Skin epidermis (tissue), 12 donors: ENCODE measurements around the gene SPEN.
"Not testable (repeated sequence)": the region's sequence is repeated elsewhere in the genome, so short reads cannot be mapped to it uniquely, and the experiment has no call there.

Experiments
- H3K27ac ChIP-seq, 21 experiments: fragments of 200-600 bp; sonication (generic) in 11 of 21; one replicate each; pipeline ENCODE4 v1.5.0; 2020; ENCODE audit warnings: mild to moderate bottlenecking in 3 of 21, inconsistent platforms in 2 of 21, moderate library complexity in 2 of 21
- H3K4me3 ChIP-seq, 7 experiments: fragments of 200-600 bp; sonication (generic) in 2 of 7; one replicate each; pipeline ENCODE4 v1.5.0; 2020; ENCODE audit warnings: inconsistent platforms in 2 of 7, mild to moderate bottlenecking in 2 of 7, moderate library complexity in 1 of 7

Gene SPEN, protein sequence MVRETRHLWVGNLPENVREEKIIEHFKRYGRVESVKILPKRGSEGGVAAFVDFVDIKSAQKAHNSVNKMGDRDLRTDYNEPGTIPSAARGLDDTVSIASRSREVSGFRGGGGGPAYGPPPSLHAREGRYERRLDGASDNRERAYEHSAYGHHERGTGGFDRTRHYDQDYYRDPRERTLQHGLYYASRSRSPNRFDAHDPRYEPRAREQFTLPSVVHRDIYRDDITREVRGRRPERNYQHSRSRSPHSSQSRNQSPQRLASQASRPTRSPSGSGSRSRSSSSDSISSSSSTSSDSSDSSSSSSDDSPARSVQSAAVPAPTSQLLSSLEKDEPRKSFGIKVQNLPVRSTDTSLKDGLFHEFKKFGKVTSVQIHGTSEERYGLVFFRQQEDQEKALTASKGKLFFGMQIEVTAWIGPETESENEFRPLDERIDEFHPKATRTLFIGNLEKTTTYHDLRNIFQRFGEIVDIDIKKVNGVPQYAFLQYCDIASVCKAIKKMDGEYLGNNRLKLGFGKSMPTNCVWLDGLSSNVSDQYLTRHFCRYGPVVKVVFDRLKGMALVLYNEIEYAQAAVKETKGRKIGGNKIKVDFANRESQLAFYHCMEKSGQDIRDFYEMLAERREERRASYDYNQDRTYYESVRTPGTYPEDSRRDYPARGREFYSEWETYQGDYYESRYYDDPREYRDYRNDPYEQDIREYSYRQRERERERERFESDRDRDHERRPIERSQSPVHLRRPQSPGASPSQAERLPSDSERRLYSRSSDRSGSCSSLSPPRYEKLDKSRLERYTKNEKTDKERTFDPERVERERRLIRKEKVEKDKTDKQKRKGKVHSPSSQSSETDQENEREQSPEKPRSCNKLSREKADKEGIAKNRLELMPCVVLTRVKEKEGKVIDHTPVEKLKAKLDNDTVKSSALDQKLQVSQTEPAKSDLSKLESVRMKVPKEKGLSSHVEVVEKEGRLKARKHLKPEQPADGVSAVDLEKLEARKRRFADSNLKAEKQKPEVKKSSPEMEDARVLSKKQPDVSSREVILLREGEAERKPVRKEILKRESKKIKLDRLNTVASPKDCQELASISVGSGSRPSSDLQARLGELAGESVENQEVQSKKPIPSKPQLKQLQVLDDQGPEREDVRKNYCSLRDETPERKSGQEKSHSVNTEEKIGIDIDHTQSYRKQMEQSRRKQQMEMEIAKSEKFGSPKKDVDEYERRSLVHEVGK (N-terminal part only)

DNA sequence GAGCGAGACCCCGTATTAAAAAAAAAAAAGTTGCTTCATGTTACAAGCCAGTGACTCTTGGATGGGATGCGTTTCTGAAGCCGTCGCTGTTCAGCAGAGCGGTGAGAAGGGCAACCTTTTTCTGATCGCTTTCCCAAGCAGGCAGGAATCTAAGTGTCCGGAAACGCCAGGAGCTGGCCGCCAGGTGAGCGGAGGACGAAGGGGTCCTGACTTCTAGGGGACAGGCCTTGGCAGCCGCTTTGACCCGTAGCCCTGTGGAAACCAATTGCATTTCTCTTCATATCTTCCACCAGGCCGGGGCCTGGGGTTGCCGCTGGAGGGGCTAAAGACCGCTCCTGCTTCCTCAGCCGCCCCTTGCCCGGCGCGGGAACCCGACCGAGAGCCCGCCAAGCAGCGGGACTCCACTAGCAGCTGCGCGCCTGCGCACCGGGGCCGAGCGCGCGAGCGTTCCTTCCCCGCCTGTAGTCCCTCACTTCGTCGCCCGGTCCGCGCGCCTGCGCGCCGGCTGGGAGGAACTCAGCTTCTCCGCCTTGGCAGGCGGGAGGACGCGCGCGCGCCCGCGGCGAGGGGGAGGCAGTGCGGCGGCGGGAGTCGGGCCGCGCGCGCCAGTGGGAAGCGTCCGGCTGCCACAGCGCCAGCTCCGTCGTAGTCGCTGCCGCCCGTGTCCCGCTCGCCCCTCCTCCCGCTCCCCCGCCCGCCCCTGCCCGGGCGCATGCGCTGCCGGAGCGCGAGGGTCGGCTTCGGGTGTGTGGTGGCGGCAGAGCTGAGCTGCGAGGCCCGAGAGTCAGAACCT lies at the start of gene SPEN:
Gene SPEN (plus strand): TSS at position 608 of the 793 bp plus-strand sequence. CDS start 361 bp downstream, outside the sequence.
- peak within 1 kb of the TSS; percentile 83 to 98 (median 93) for H3K27ac ChIP-seq
- peak within 1 kb of the TSS; percentile 55 to 96 (median 72) for H3K4me3 ChIP-seq

DNA sequence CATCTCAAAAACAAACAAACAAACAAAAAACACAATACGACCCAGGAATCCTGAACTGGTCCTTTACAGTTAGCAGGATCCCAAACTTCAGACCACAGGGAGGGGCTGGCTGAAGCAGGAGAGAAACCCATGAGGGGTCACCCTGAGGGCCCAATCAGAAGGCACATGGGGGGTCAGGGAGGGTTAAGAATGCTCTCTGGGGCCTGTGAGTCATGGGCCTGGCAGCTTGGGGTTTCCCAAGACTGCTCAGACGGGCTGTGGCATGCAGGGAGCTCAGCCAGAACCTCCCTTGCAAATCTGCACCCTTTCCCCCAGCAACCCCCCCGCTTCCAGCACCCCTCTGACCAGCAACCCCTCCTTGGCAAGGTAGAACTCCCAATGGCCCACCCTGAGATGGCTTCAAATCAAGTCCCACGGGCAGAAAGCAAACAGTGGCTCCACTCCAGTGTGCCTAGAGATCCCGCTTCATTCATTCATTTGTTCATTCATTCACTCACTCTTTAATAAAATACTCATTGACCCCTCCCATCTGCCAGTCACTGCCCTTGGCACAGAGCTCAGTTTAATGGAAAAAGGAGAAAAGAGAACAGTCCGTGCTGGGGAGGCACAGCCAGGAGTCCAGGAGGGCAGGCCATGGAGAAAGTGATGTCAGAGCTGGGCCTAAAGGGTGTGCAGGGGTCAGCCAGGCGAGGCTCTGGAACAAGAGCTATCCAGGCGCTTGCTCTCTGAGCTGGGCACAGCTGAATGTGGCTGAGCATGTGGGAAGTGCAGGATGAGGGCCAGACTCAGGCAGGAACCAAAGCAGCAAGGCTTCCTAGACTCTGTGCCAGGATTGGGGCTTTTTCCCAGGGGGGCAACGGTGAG lies 48.3 kb upstream of the SPEN start:
- no peak overlapping the region for H3K4me3 ChIP-seq
- peak overlapping the region in 18 of 21 experiments; percentile 31 to 80 (median 62) for H3K27ac ChIP-seq

DNA sequence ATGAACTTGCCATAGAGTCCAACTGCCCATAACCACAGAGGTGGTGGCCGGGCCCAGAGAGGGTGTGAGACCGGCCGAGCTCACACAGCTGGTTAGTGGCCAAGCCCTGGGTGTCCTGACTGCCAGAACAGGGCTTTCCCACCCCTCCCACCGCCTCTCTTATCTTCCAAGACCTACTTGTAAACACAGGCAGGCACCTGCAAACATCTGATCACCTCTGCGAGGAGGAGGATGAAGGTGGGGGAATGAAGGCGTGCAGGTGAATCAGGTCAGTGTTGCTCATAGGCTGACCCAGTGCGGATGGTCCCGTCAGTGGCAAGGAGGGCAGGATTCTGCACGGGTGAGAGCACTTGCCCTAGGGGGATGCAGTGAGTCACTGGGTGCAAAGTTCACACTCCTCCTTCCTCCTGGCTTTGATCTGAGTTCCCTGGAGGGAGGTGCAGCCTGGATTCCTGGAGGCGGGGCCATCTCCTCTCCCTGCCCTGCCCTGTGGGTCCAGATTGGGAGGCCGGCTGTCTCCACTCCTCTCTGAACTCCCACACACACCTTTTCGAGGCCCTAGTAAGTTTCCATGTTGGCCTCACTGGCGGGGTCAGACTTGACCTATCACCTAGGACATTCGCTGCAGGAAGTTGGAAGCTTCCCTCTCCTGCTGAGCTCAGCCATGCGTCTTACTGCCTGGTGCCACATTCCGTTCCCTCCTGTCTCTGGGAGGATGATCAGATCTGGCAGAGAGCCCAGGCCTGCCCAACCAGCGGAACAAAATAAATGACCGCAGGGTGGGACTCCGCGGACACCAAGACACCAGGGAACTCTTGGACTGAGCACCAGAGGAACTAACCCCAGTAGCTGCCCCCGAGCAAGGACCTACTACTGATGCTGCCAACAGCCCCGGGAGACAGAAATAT lies 47.3 kb upstream of the SPEN start:
- peak overlapping the region in 17 of 21 experiments; percentile 31 to 80 (median 64) for H3K27ac ChIP-seq
- no peak overlapping the region for H3K4me3 ChIP-seq

DNA sequence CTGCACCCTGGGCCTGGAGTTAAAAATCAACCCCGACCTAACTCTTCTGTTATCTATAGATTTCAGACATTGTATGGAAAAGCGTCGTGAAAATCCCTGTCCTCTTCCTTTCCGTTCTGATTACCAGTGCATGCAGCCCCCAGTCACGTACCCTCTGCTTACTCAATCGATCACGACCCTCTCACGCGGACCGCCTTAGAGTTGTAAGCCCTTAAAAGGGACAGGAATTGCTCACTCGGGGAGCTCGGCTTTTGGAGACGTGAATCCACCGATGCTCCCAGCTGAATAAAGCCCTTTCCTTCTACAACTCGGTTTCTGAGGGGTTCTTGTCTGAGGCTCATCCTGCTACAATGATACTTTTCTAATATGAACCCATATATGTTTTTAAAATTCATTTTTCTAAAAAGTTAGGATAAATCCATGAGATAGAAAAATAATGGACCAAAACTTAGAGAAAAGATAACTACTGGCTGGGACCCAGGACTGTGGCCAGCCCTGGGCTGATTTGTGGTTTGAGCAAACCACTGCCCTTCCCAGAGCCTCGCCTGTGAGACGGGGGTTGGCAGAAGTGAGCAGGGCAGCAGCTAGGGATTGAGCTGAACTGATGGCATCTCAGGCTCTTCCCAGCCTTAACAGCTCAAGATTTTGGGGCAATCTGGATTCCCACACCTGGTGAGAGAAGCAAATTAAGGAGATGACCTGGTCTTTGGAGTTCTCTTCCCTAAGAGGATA lies 45.1 kb upstream of the SPEN start:
- Histone ChIP-seq H3K27ac (no peak overlapping the region), H3K4me3 (no peak overlapping the region)

DNA sequence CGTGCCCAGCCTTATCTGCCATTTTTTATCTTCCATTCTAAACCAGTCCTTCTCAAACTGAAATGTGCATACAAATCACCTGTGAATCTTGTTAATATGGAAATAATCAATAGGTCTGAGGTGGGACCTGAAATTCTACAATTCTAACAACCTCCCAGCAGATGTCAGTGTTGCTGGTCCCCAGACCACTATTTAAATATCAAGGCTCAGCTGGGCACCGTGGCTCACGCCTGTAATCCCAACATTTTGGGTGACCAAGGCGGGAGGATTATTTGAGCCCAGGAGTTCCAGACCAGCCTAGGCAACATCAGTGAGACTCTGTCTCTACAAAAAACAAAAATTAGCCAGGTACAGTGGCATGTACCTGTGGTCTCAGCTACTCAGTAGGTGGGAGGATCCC lies 44.1 kb upstream of the SPEN start:
- no peak overlapping the region for H3K27ac ChIP-seq
- H3K4me3 ChIP-seq, result no peak overlapping the region

DNA sequence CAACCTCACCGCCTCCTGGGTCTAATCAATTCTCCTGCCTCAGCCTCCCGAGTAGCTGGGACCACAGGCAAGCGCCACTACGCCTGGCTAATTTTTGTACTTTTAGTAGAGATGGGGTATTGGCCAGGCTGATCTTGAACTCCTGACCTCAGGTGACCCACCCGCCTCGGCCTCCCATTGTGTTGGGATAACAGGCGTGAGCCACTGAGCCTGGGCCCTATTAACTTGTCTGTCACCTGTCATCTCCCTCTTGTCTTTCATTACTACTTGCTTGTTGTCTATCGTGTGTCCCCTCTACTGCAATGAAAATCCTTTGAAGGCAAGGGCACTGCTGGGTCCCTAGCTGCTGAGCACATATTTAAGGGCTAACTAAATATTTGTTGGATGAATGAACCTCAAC lies 43.4 kb upstream of the SPEN start:
- no peak overlapping the region for H3K27ac ChIP-seq
- H3K4me3 ChIP-seq, result no peak overlapping the region

DNA sequence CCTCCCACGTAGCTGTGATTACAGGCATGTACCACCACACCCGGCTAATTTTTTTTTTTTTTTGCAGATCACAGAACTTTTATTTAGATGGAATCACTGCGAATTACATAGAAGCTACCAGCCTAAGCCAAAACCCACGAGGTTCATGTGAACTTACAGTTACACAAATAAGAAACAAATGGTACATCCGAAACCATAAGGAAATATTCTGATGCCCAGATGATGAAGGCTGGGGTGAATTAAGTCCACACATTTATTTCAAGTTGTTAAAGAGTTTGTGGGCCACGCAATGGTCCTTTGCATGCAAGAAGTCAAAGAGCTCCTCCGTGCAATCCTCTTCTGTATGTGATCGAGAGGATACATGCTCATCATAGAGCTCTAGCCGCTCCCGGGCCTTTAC lies 40.4 kb upstream of the SPEN start:
- no peak overlapping the region for H3K27ac ChIP-seq

DNA sequence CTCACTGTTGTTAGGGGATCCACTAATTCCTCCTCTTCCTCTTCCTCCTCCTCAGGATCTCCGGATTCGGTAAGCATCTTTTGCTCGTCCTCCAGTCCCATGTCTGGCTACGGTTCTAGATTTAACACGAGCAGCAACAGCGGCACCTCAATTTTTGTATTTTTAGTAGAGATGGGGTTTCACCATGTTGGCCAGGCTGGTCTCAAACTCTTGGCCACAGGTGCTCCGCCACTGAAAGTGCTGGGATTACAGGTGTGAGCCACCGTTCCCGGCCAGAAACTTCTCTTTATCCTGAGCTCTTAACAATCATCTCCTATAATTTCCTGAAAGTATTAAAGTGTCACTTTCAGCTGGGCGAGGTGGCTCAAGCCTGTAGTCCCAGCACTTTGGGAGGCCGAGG lies 40.0 kb upstream of the SPEN start, which contains the start of gene UQCRHL:
Gene UQCRHL (minus strand): TSS at position 101 of the 400 bp plus-strand sequence. CDS start 0 bp downstream, at position 101.
- H3K4me3 ChIP-seq, H3K27ac ChIP-seq: not testable (repeated sequence)

More for the DNA sequence above, 40.4 kb upstream of the SPEN start:
- H3K4me3 ChIP-seq, result no peak overlapping the region

DNA sequence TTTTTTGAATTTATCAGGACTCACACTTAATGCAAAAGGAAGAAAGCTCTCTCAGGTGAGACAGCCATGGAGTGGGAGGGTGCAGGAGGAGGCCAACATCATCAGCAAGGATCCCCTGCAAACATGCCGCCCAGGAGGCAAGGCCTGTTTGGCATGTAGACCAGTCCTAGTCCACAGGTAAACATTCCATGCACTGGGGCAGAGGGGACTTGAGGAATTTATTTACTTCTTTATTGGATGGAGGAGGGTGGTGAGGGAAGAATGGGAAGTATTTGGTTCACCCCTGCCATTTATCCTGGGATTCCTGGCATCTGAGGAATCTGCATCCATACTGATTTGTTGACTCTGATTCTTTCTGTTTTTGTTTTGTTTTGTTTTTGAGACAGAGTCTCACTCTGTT lies 38.6 kb upstream of the SPEN start:
- H3K27ac ChIP-seq, result no peak overlapping the region
- no peak overlapping the region for H3K4me3 ChIP-seq

DNA sequence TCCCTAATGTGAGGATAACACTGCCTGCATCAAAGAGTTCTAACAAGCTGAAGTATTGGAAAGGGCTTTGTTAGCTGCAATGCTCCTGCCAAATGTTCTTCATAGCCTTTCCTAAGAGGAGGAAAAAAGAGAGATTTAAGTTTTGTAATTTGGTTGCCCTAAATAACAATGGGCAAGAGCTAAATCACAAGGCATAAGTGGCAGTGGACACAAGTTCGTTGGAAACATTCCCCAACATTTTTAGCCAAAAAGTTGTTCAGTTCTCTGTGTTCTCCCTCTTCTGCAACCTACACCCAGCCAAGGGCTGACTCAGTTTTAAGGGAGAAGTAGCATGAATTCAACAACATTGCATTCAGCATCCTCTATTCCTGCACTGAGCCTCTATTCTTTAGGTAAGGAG lies 37.4 kb upstream of the SPEN start:
- H3K27ac ChIP-seq, result peak overlapping the region in 1 of 21 experiments; percentile 12
- no peak overlapping the region for H3K4me3 ChIP-seq

DNA sequence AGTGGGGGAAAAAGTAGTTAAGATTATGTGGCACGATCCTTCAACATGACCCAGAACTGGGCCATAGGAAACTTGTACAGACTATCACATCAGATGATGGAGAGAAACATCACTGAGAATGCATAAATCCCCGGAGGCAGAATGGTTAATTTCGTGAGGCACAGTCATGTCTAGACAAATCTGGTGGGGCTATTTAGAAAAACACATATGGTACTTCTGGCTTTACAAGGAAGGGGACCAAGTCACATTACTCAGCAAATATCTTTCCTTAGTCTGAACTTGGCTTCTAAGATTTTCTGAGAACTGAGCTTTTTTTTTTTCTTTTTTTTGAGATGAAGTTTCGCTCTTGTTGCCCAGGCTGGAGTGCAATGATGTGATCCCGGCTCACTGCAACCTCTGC lies 30.8 kb upstream of the SPEN start:
- Histone ChIP-seq H3K4me3 (no peak overlapping the region), H3K27ac (peak overlapping the region in 4 of 21 experiments; percentile 3 to 58 (median 49))

DNA sequence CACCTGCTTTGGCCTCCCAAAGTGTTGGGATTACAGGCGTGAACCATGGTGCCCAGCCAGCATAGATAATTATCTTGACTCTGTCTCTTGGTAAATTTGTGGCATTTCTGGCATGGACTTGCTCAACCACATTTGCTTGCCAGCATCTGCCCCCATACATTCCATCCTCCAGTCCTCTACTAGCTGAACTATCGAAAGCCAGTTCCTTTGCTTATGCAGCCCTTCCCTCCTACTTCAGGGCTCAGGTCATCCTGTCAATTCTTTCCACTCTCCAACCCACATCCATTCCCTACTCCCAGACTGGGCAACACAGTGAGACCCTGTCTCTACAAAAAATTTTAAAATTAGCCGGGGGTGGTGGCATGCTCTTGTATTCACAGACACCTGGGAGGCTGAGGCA lies 27.0 kb upstream of the SPEN start:
- no peak overlapping the region for H3K27ac ChIP-seq
- no peak overlapping the region for H3K4me3 ChIP-seq

DNA sequence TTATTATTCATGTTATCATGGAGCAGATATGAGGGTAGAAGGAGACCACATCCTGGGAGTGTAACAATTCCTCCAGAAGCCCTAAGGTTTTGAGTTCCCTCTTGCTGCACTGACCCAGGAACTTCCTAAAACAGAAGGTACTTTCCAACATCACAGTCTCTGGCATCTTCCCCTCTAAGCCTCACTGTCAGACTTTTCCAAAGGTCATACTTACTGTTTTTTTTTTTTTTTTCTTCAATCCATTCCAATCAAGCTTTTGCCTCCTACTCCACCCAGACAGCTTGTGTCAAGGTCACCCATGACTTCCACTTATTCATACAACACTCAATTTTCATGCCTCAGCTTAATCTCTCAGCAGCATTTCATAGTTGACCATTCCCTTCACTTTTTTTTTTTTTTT lies 21.7 kb upstream of the SPEN start:
- peak overlapping the region in 6 of 21 experiments; percentile 10 to 57 (median 30) for H3K27ac ChIP-seq
- H3K4me3 ChIP-seq, result no peak overlapping the region

DNA sequence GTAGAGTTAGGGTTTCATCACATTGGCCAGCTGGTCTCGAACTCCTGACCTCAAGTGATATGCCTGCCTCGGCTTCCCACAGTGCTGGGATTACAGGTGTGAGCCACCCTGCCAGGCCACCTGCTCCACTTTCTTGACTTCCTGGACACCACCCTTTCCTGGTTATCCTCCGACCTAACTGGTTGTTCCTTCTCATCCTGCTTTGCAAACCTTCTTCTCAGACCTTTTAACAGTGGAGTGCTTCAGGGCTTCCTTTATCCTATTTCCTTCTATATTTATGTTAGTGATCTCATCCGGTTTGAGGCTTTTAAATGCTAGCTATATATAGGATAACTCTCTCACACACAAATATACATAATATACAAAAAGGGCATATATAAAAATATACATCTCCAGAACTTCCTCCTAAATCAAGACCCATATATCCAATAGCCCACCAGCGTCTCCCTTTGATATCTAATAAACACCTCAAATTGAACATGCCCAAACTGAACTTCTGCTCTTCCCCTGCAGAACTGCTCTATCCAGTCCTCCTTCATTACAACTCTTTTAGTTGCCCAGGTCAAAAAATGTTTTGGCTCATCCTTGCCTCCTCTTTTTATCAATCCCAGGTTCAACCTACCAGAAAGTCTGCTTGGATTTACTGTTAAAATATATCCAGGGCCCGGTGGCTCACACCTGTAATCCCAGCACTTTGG lies 20.5 kb upstream of the SPEN start:
- Histone ChIP-seq H3K4me3 (no peak overlapping the region), H3K27ac (no peak overlapping the region)

DNA sequence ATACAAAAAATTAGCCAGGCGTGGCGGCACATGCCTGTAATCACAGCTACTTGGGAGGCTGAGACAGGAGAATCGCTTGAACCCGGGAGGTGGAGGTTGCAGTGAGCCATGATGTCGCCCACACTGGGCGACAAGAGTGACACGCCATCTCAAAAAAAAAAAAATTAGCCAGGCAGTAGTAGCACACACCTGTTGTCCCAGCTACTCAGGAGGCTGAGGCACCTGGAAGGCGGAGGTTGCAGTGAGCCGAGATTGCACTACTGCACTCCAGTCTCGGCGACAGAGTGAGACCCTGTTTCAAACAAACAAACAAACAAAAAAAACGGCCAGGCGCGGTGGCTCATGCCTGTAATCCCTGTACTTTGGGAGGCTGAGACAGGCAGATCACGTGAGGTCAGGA lies 19.9 kb upstream of the SPEN start:
- not testable (repeated sequence) for H3K4me3 ChIP-seq, H3K27ac ChIP-seq

DNA sequence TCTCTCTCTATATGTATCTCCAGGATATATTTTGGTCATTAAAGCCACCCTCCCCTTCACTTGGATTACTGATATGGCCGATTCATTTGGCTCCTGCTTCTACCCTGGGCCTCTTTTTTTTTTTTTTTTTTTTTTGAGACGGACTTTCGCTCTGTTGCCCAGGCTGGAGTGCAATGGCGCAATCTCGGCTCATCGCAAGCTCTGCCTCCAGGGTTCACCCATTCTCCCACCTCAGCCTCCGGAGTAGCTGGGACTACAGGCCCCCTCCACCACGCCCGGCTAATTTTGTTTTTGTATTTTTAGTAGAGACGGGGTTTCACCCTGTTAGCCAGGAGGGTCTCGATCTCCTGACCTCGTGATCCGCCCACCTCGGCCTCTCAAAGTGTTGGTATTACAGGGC lies 18.6 kb upstream of the SPEN start:
- not testable (repeated sequence) for H3K27ac ChIP-seq, H3K4me3 ChIP-seq
